RWPE1 (cell line): ENCODE results near the gene MYO1E.

Experiments used
- CTCF ChIA-PET: fragments of 350-600 bp; sonication (Branson Sonifier 250); formaldehyde crosslinking; extraction: SDS; loops from one replicate; lab custom pipeline; 2021; lab: Yijun Ruan, JAX
- POLR2A ChIA-PET: fragments of 400-600 bp; formaldehyde crosslinking; extraction: SDS; loops from one replicate; lab custom pipeline; 2020; ENCODE audit warnings: antibody characterized with exemption; ENCODE audit not compliant: low non-redundant PET; lab: Yijun Ruan, JAX
- DNase-seq: peaks from one replicate; pipeline ENCODE4 v3.0.0; 2012; ENCODE audit warnings: low spot score
- H3K27ac ChIP-seq: fragments of 450-650 bp; 2 replicates; pipeline ENCODE4 v1.5.1; 2017
- TF ChIP-seq, protein P1 (sequence below): fragments of 450-650 bp; conservative IDR thresholded peaks from 2 replicates; pipeline ENCODE4 v1.5.1; 2017; ENCODE audit warnings: low read depth, mild to moderate bottlenecking

The MYO1E gene

DNA sequence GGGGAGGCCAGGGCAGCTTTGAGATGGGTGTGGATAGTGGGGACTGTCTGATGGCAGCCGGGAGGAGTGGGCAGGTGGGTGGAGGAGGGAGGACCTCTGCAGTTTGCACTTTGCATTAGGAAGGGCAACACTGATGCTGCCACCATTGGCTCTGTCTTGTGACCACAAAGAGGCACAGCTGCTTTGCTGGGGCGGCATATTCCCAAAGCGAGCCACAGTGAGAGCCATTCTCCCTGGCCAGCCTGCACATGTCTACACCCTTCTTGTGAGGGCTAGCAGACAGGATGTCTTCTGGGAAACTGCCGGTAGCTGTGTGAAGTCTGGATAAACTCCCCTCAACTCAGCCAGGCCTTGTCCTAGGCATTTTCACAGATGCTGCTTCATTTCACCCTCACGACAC, 229.4 kb downstream of the MYO1E start:
- DNase-seq, result no peak
- ChIA-PET POLR2A (no interaction called here), CTCF (no interaction called here)
- TF ChIP-seq, protein P1, sequence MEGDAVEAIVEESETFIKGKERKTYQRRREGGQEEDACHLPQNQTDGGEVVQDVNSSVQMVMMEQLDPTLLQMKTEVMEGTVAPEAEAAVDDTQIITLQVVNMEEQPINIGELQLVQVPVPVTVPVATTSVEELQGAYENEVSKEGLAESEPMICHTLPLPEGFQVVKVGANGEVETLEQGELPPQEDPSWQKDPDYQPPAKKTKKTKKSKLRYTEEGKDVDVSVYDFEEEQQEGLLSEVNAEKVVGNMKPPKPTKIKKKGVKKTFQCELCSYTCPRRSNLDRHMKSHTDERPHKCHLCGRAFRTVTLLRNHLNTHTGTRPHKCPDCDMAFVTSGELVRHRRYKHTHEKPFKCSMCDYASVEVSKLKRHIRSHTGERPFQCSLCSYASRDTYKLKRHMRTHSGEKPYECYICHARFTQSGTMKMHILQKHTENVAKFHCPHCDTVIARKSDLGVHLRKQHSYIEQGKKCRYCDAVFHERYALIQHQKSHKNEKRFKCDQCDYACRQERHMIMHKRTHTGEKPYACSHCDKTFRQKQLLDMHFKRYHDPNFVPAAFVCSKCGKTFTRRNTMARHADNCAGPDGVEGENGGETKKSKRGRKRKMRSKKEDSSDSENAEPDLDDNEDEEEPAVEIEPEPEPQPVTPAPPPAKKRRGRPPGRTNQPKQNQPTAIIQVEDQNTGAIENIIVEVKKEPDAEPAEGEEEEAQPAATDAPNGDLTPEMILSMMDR, result no peak
- peak overlapping the region; percentile 48 for H3K27ac ChIP-seq

- peak overlapping the region; percentile 70 for H3K27ac ChIP-seq
- peak; percentile 51 for DNase-seq
- TF ChIP-seq, protein P1, result no peak
- CTCF ChIA-PET, result interaction anchor here (0.6 kb wide), 1 partner anchor 1063 kb away, joined by 4 read pairs; no protein-coding TSS in a partner anchor
- POLR2A ChIA-PET, result no interaction called here
Measured at GRCh38 chr15:59140422-59141226, 232.0 kb downstream of the MYO1E start.

DNA sequence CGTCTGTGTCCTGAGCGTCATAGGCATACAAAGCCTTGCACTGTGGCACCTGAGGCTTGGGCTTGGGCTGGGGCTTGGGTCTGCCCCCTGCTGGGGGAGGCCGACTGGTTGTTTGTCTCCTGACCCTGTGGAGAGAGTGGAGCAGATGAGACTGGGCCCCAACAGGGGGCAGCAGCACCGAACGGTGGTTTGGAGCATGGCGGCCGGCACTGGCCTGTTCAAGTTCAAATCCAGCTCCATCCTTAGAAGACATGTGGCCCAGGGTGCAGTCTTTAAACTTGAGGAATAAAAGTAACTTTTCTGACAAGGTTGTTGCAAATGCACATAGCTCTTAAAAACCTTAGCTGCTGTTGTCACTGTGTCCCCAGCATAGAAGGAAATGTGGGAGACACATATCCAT, 234.4 kb downstream of the MYO1E start:
- TF ChIP-seq, protein P1, result no peak; the same call in 1 of the 2 replicates
- H3K27ac ChIP-seq, result 0 out of 2 replicates have a peak overlapping the region, but pooled peaks have one; percentile 18
- ChIA-PET POLR2A (no interaction called here), CTCF (interaction anchor here (0.7 to 1.3 kb wide), 2 partner anchors 276 to 363 kb away, joined by 4 to 5 read pairs; no protein-coding TSS in a partner anchor)
- DNase-seq, result no peak

GRCh38 chr15:59137566-59137965, 235.1 kb downstream of the MYO1E start:
- POLR2A ChIA-PET, result no interaction called here
- CTCF ChIA-PET, result interaction anchor here (1.3 kb wide), 1 partner anchor 364 kb away, joined by 5 read pairs; no protein-coding TSS in a partner anchor
- TF ChIP-seq, protein P1, result no peak
- no peak for DNase-seq
- H3K27ac ChIP-seq, result no peak overlapping the region

GRCh38 chr15:59133929-59134427, 238.7 kb downstream of the MYO1E start:
- TF ChIP-seq, protein P1, result no peak
- DNase-seq, result no peak
- H3K27ac ChIP-seq, result no peak overlapping the region
- ChIA-PET CTCF (no interaction called here), POLR2A (no interaction called here)

GRCh38 chr15:59131969-59132562, 240.6 kb downstream of the MYO1E start:
- CTCF ChIA-PET, result no interaction called here
- DNase-seq, result no peak
- H3K27ac ChIP-seq, result no peak overlapping the region
- TF ChIP-seq, protein P1, result no peak
- POLR2A ChIA-PET, result no interaction called here
